ENCODE data around the gene PLCL2.

GRCh38 chr3:17013571-17013970 lies 128.8 kb downstream of the PLCL2 start:
- TF ChIP-seq CTCF (IDR thresholded peaks at IDR 0.05) (no peak), POLR2A (IDR thresholded peaks at IDR 0.05) (no peak)
